ENCODE measurements around the gene OPN1SW. TPM values are rescaled to one million over a fixed set of nuclear protein-coding genes. Genes with fewer than 3 reads are reported as not detected.

OPN1SW gene
- total and polyA plus RNA-seq, 9 donors, result not detected

- Histone ChIP-seq H3K4me1 (ENCODE audit: insufficient read depth) (peaks cover 1% of the 10 kb centered on the region), H3K27ac (no peak overlapping the region), H3K4me3 (no peak overlapping the region), H3K27me3 (no peaks in the 10 kb centered on the region), H3K9me3 (no peaks in the 10 kb centered on the region), H3K36me3 (no peaks in the 10 kb centered on the region)
- no peak for DNase-seq
- TF ChIP-seq POLR2A (IDR thresholded peaks at IDR 0.05) (no peak), EP300 (IDR thresholded peaks at IDR 0.05) (no peak), CTCF (IDR thresholded peaks at IDR 0.05) (no peak)
- 80 to 83% (median 82%) methylated on average over 6 of the region's 6 CpGs for WGBS, 3 donors
- intact Hi-C loops (cut with DNase I), result no loop called here
These were observed 28.1 kb downstream of the OPN1SW start for GRCh38 chr7:128747327-128748079.

- TF ChIP-seq POLR2A (IDR thresholded peaks at IDR 0.05), result no peak
- no peak for TF ChIP-seq CTCF (IDR thresholded peaks at IDR 0.05)
- Histone ChIP-seq H3K27ac (no peak overlapping the region), H3K36me3 (no peaks in the 10 kb centered on the region), H3K9me3 (no peaks in the 10 kb centered on the region), H3K27me3 (no peaks in the 10 kb centered on the region), H3K4me1 (ENCODE audit: insufficient read depth) (peaks cover 5% of the 10 kb centered on the region), H3K4me3 (no peak overlapping the region)
- no peak for DNase-seq
- WGBS, 3 donors, result 59 to 73% (median 70%) methylated on average over 1 of the region's 1 CpG
- intact Hi-C loops (cut with DNase I), result no loop called here
These were observed 29.9 kb downstream of the OPN1SW start for GRCh38 chr7:128745706-128746105.

- Histone ChIP-seq H3K9me3 (no peaks in the 10 kb centered on the region), H3K27ac (no peak overlapping the region), H3K4me3 (no peak overlapping the region), H3K27me3 (no peaks in the 10 kb centered on the region), H3K4me1 (ENCODE audit: insufficient read depth) (peaks cover 5% of the 10 kb centered on the region), H3K36me3 (no peaks in the 10 kb centered on the region)
- 43 to 46% (median 45%) methylated on average over 2 of the region's 2 CpGs for WGBS, 3 donors
- intact Hi-C loops (cut with DNase I), result no loop called here
- TF ChIP-seq POLR2A (IDR thresholded peaks at IDR 0.05) (no peak), EP300 (IDR thresholded peaks at IDR 0.05) (no peak), CTCF (IDR thresholded peaks at IDR 0.05) (no peak)
- no peak for DNase-seq
These were observed 31.2 kb downstream of the OPN1SW start for GRCh38 chr7:128744366-128744905.

GRCh38 chr7:128743112-128743772 lies 32.4 kb downstream of the OPN1SW start:
- TF ChIP-seq POLR2A (IDR thresholded peaks at IDR 0.05) (no peak), EP300 (IDR thresholded peaks at IDR 0.05) (no peak), CTCF (IDR thresholded peaks at IDR 0.05) (no peak)
- H3K4me1 ChIP-seq (ENCODE audit: insufficient read depth), result peaks cover 5% of the 10 kb centered on the region

More at GRCh38 chr7:128743112-128743772, 32.4 kb downstream of the OPN1SW start:
- no peak for DNase-seq
- H3K36me3 ChIP-seq, result no peaks in the 10 kb centered on the region
- H3K9me3 ChIP-seq, result no peaks in the 10 kb centered on the region
- H3K27me3 ChIP-seq, result no peaks in the 10 kb centered on the region
- no peak overlapping the region for H3K27ac ChIP-seq
- 87 to 92% (median 92%) methylated on average over 7 of the region's 7 CpGs for WGBS, 3 donors
- H3K4me3 ChIP-seq, result no peak overlapping the region
- intact Hi-C loops (cut with DNase I), result no loop called here
